Naive B cell (primary cell): ENCODE measurements around the gene GNL2. TPM values are rescaled to one million over a fixed set of nuclear protein-coding genes. Genes with fewer than 3 reads are reported as not detected.
"Not testable (repeated sequence)": the region's sequence is repeated elsewhere in the genome, so short reads cannot be mapped to it uniquely, and the experiment has no call there.

ENCODE experiments used
- ATAC-seq, 2 donors: fragments of 150-1000 bp; cut with Tn5 transposase; 2 replicates each; pipeline ENCODE4 v1.10.0; 2021; ENCODE audit warnings: low read depth in 2 of 2, mild to moderate bottlenecking in 2 of 2, moderate library complexity in 2 of 2
- DNase-seq: peaks from one replicate; pipeline ENCODE4 v3.0.0; 2022
- H3K27ac Mint-ChIP-seq, 6 donors: one replicate each; pipeline ENCODE4 v1.8.0; 2020 to 2022; ENCODE audit warnings: mild to moderate bottlenecking in 6 of 6, mixed read lengths in 6 of 6, moderate library complexity in 5 of 6, inconsistent platforms in 2 of 6
- H3K27me3 Mint-ChIP-seq, 3 donors: one replicate each; pipeline ENCODE4 v1.8.0; 2021 to 2022; ENCODE audit warnings: mixed read lengths in 3 of 3, mild to moderate bottlenecking in 1 of 3
- H3K36me3 Mint-ChIP-seq, 2 donors: one replicate each; pipeline ENCODE4 v1.8.0; 2020 to 2022; ENCODE audit warnings: mixed read lengths in 2 of 2, inconsistent platforms in 1 of 2, mild to moderate bottlenecking in 1 of 2
- H3K4me1 Mint-ChIP-seq, 3 donors: one replicate each; pipeline ENCODE4 v1.8.0; 2020 to 2022; ENCODE audit warnings: mixed read lengths in 3 of 3, inconsistent platforms in 1 of 3, mild to moderate bottlenecking in 1 of 3, moderate library complexity in 1 of 3
- H3K4me3 Mint-ChIP-seq, 8 donors: one replicate each; pipeline ENCODE4 v1.8.0; 2020 to 2022; ENCODE audit warnings: mild to moderate bottlenecking in 8 of 8, mixed read lengths in 8 of 8, moderate library complexity in 8 of 8, inconsistent platforms in 2 of 8
- H3K9me3 Mint-ChIP-seq, 7 donors: one replicate each; pipeline ENCODE4 v1.8.0; 2020 to 2022; ENCODE audit warnings: mixed read lengths in 7 of 7, mild to moderate bottlenecking in 5 of 7, inconsistent platforms in 2 of 7, moderate library complexity in 1 of 7
- polyA plus RNA-seq, 6 donors: library from polyadenylated mRNA; unstranded; fragments of 300-500 nt; fragmentation: Illumina TruSeq; gene quantifications; one replicate each; pipeline ENCODE4 v1.2.3, GENCODE V29; 2021; ENCODE audit warnings: low read depth in 6 of 6

The GNL2 gene
- polyA plus RNA-seq, 6 donors from 2014 or later, result 38.1 to 57.6 (median 45.4) TPM

DNA sequence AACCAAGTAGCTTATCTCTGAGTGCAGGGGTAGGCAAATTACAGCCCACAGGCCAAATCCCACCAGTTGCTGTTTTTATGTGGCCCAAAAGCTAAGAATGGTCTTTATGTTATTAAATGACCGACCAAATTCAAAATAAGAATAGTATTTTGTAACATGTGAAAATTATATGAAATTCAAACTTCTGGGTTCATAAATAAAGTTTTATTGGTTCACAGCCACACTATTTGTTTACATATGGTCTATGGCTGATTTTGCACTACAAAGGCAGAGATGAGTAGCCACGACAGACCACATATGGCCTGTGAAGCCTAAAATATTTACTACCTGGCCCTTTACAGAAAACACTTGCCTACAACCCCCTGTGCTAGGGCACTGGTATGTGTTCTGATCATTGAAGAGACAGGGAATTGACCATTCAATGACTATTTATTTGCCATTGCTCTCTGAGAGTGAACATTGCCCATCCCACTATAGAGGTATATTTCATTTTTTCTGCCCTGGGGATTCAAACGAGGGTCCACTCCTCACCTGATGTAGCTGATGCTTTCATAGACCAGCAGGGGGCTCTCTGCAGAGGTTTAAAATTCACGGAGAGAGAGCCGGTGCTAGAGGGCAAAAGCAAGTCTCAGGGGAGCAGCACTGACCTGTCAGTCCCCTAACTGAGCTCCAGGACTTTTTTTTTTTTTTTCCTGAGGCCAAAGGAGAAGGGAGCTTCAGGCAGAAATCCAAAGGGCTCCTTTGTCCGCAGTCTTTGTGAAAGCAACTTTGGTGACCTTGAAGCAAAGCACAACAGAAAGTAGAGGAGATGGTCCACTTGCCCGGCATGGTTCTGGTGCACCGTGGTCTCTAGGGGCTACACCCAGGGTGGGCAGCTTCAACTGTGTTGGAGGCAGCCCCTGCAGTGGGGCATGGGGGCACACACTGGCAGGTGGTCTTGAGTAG is 7.3 kb upstream of the GNL2 start:
- peak overlapping the region in 1 of 6 donors; percentile 23 for H3K27ac Mint-ChIP-seq
- peaks cover 10 to 25% (median 18%) of the 10 kb centered on the region in 3 donors for H3K27me3 Mint-ChIP-seq
- H3K36me3 Mint-ChIP-seq, result no peaks in the 10 kb centered on the region
- DNase-seq (peak; percentile 44), ATAC-seq (peak; percentile 61 to 66)
- H3K4me3 Mint-ChIP-seq, result peak overlapping the region in 2 of 8 donors; percentile 22 to 62
- no peaks in the 10 kb centered on the region for H3K9me3 Mint-ChIP-seq
- peaks cover 0 to 6% (median 6%) of the 10 kb centered on the region in 3 donors for H3K4me1 Mint-ChIP-seq

DNA sequence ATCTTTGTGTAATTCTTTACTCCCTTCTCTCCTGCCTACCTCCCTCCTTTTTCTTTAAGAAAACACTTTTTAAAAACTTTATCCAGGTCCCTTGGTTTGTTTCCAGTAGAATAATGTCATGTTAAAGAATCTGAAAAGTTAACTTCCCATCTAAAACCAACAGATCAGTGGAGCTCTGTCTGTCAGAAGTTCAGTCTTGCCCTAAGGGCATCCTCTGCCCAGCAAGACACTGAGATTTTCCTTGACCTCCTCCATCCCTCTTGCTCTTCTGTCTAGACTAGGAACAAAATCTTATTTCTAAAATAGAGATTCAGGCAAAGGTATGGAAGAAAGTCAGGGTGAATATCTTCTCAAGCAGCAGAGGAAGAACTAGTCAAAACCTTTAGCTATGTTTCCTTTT is 5.7 kb upstream of the GNL2 start:
- DNase-seq (no peak), ATAC-seq (no peak)
- Mint-ChIP-seq H3K36me3 (no peaks in the 10 kb centered on the region), H3K4me3 (no peak overlapping the region), H3K27ac (peak overlapping the region in 4 of 6 donors; percentile 8 to 30 (median 26)), H3K27me3 (peaks cover 10 to 25% (median 18%) of the 10 kb centered on the region in 3 donors), H3K9me3 (no peaks in the 10 kb centered on the region), H3K4me1 (peaks cover under 1 to 10% (median 9%) of the 10 kb centered on the region in 3 donors)

DNA sequence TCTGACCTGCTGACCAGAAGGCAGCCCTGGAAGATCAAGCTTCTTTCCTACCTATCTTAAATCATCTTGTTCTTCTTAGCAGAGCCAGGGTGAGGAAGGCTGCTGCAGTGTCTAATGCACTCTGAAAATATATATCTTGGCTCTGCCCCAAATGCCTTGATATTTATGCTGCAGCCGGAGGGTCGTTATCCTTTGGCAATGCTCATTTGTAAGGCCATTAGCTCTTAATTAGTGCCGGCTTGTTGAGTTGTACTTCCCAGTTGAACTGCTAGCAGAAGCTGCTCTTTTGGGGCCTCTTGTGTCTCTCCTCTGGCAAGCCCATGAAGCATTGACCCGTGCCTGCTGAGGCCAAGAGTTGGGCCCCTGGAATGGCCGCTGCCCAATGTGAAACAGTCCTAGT is 4.2 kb upstream of the GNL2 start:
- Mint-ChIP-seq H3K27ac (no peak overlapping the region), H3K9me3 (no peaks in the 10 kb centered on the region), H3K4me3 (no peak overlapping the region), H3K27me3 (peaks cover 8 to 24% (median 16%) of the 10 kb centered on the region in 3 donors), H3K36me3 (peaks cover 0 to 6% of the 10 kb centered on the region in 2 donors), H3K4me1 (peaks cover 15 to 25% (median 24%) of the 10 kb centered on the region in 3 donors)
- DNase-seq, result no peak
- no peak for ATAC-seq

GRCh38 chr1:37596182-37596667 is 488 bp upstream of the GNL2 start:
- peak overlapping the region; percentile 99 to 100 (median 99) for H3K27ac Mint-ChIP-seq

DNA sequence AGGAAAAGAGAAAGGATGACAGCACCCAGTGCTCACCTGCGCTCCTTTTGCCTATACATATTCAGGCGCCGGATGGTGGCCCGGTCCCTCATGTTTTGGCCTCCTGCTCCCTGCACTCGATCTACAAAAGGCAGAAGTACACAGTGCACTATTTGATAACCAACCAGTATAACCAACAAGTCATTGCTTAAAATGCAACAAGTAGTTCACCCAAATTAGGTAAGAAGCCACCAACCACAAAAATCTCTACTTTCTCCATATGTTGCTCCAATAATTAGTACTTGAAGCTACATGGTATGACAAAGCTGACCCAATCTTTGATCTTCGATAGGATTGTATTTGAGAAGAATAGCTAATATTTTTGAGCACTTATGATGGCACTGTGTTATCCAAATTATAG is 2.0 kb downstream of the GNL2 start:
- Mint-ChIP-seq H3K27ac (no peak overlapping the region), H3K9me3 (no peaks in the 10 kb centered on the region), H3K4me1 (peaks cover 18 to 34% (median 19%) of the 10 kb centered on the region in 3 donors), H3K4me3 (peak overlapping the region in 4 of 8 donors; percentile 9 to 62 (median 12)), H3K27me3 (no peaks in the 10 kb centered on the region), H3K36me3 (peaks cover 6 to 11% of the 10 kb centered on the region in 2 donors)
- no peak for ATAC-seq
- DNase-seq, result no peak

More at GRCh38 chr1:37596182-37596667, 488 bp upstream of the GNL2 start:
- Mint-ChIP-seq H3K36me3 (peaks cover 0 to 6% of the 10 kb centered on the region in 2 donors), H3K27me3 (peaks cover 0 to 5% (median 4%) of the 10 kb centered on the region in 3 donors), H3K4me3 (peak overlapping the region; percentile 98 to 100 (median 100)), H3K9me3 (no peaks in the 10 kb centered on the region), H3K4me1 (peaks cover 18 to 30% (median 19%) of the 10 kb centered on the region in 3 donors)
- no peak for DNase-seq
- peak in 1 of 2 donors; percentile 3 for ATAC-seq

DNA sequence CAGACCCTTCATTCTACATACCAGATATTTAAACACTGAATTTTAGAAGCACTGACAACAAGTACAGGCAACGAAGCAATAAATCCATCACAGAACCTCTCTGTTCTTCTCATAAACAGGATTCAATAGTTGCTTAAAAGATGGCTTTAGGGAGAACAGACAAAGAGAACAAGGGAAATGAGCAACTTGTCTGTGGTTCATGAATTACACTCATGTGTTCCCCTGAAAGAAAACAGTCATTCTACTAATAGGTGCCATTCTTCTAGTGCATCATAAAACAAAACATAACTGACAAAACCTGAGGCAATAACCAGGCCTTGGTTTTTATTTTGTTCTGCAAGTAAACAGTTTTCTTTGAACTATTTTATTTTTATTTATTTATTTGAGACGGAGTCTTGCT is 6.8 kb downstream of the GNL2 start:
- ATAC-seq, result no peak
- peaks cover 6 to 16% of the 10 kb centered on the region in 2 donors for H3K36me3 Mint-ChIP-seq
- no peak overlapping the region for H3K27ac Mint-ChIP-seq

GRCh38 chr1:37584544-37584943 is 11.2 kb downstream of the GNL2 start:
- not testable (repeated sequence) for ATAC-seq, DNase-seq, H3K27ac Mint-ChIP-seq, H3K4me1 Mint-ChIP-seq, H3K9me3 Mint-ChIP-seq, H3K27me3 Mint-ChIP-seq, H3K4me3 Mint-ChIP-seq
- peaks cover 21 to 33% of the 10 kb centered on the region in 2 donors for H3K36me3 Mint-ChIP-seq

More for the DNA sequence above, 6.8 kb downstream of the GNL2 start:
- no peaks in the 10 kb centered on the region for H3K27me3 Mint-ChIP-seq
- no peak for DNase-seq
- H3K4me1 Mint-ChIP-seq, result peaks cover 0 to 8% (median 0%) of the 10 kb centered on the region in 3 donors
- no peaks in the 10 kb centered on the region for H3K9me3 Mint-ChIP-seq
- no peak overlapping the region for H3K4me3 Mint-ChIP-seq

- H3K4me1 Mint-ChIP-seq, result peaks cover 0 to 2% (median under 1%) of the 10 kb centered on the region in 3 donors
These were observed 20.0 kb downstream of the GNL2 start for GRCh38 chr1:37575692-37576091.

GRCh38 chr1:37574834-37575480 is 20.8 kb downstream of the GNL2 start:
- H3K4me1 Mint-ChIP-seq, result peaks cover 0 to 2% (median 0%) of the 10 kb centered on the region in 3 donors
- H3K27ac Mint-ChIP-seq, result no peak overlapping the region
- peaks cover 33% of the 10 kb centered on the region in 2 donors for H3K36me3 Mint-ChIP-seq
- DNase-seq (no peak), ATAC-seq (no peak)
- H3K4me3 Mint-ChIP-seq, result no peak overlapping the region
- no peaks in the 10 kb centered on the region for H3K27me3 Mint-ChIP-seq
- H3K9me3 Mint-ChIP-seq, result no peaks in the 10 kb centered on the region

More at GRCh38 chr1:37575692-37576091, 20.0 kb downstream of the GNL2 start:
- Mint-ChIP-seq H3K9me3 (no peaks in the 10 kb centered on the region), H3K27ac (no peak overlapping the region), H3K27me3 (no peaks in the 10 kb centered on the region), H3K4me3 (peak overlapping the region in 1 of 8 donors; percentile 47), H3K36me3 (peaks cover 39 to 40% of the 10 kb centered on the region in 2 donors)
- ATAC-seq, result no peak
- DNase-seq, result no peak

- Mint-ChIP-seq H3K27me3 (no peaks in the 10 kb centered on the region), H3K4me3 (no peak overlapping the region), H3K9me3 (no peaks in the 10 kb centered on the region), H3K36me3 (peaks cover 44 to 71% of the 10 kb centered on the region in 2 donors), H3K4me1 (peaks cover 0 to 2% (median 0%) of the 10 kb centered on the region in 3 donors), H3K27ac (peak overlapping the region in 1 of 6 donors; percentile 59)
- DNase-seq, result no peak
- no peak for ATAC-seq
These were observed 25.0 kb downstream of the GNL2 start for GRCh38 chr1:37570528-37571334.

DNA sequence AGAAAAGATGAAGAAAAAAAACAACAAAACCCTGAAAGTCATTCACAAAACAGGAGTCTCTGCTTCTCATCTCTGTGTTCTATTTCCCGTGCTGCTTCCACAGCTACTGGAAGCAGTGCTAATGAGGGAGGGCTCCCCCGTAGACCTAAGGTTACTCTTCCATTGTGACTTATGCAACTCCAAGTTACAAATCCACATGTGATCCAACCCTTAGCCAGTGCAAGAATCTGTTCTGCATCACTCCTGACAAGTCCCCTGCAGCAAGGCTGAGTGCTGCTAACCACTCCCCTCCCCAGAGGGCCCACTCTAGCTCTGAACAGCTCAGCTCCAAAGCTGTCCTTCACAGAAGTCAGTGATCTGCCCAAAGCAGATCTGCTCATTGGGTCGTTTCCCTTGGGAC is 28.7 kb downstream of the GNL2 start:
- DNase-seq (no peak), ATAC-seq (no peak)
- no peak overlapping the region for H3K4me3 Mint-ChIP-seq
- no peaks in the 10 kb centered on the region for H3K27me3 Mint-ChIP-seq
- H3K27ac Mint-ChIP-seq, result no peak overlapping the region
- H3K9me3 Mint-ChIP-seq, result no peaks in the 10 kb centered on the region
- H3K4me1 Mint-ChIP-seq, result peaks cover 0 to 2% (median 0%) of the 10 kb centered on the region in 3 donors
- peaks cover 26 to 48% of the 10 kb centered on the region in 2 donors for H3K36me3 Mint-ChIP-seq

- Mint-ChIP-seq H3K4me1 (peaks cover 0 to 3% (median 0%) of the 10 kb centered on the region in 3 donors), H3K27me3 (no peaks in the 10 kb centered on the region), H3K27ac (no peak overlapping the region), H3K36me3 (peaks cover 17 to 38% of the 10 kb centered on the region in 2 donors), H3K9me3 (no peaks in the 10 kb centered on the region), H3K4me3 (no peak overlapping the region)
- no peak for DNase-seq
- ATAC-seq, result no peak
These were observed 30.8 kb downstream of the GNL2 start for GRCh38 chr1:37564892-37565291.
